Heart left ventricle (tissue), 16 donors: ENCODE results near the gene KSR2. TPM values are rescaled to one million over a fixed set of nuclear protein-coding genes. Genes with fewer than 3 reads are reported as not detected.

Source experiments
- ATAC-seq, 4 donors: fragments of 200-7000 bp; cut with Tn5 transposase; one replicate each; pipeline ENCODE4 v1.9.1; 2020 to 2022; ENCODE audit warnings: moderate library complexity in 4 of 4, mild to moderate bottlenecking in 3 of 4, moderate number of reproducible peaks in 1 of 4
- DNase-seq, 5 donors: peaks; one replicate each; pipeline ENCODE4 v3.0.0-alpha.2; 2020
- H3K27ac ChIP-seq, 12 donors: fragments of 200-600 bp; sonication (generic) in 4 of 12; one replicate each; pipeline versions ENCODE4 v1.5.0 to v1.8.0; 2016 to 2022; ENCODE audit warnings: mild to moderate bottlenecking in 2 of 12
- H3K27me3 ChIP-seq, 9 donors: fragments of 200-600 bp; sonication (generic) in 2 of 9; one replicate each; pipeline versions ENCODE4 v1.5.1 to v1.8.0; 2016 to 2022; ENCODE audit warnings: mild to moderate bottlenecking in 3 of 9
- H3K36me3 ChIP-seq, 9 donors: fragments of 200-600 bp; sonication (generic) in 2 of 9; one replicate each; pipeline versions ENCODE4 v1.5.0 to v1.8.0; 2018 to 2022; ENCODE audit warnings: mild to moderate bottlenecking in 2 of 9
- H3K4me1 ChIP-seq, 12 donors: fragments of 200-600 bp; sonication (generic) in 4 of 12; one replicate each; pipeline versions ENCODE4 v1.5.0 to v1.8.0; 2016 to 2022; ENCODE audit warnings: mild to moderate bottlenecking in 3 of 12
- H3K4me3 ChIP-seq, 12 donors: fragments of 200-600 bp; sonication (generic) in 4 of 12; one replicate each; pipeline versions ENCODE4 v1.5.0 to v1.8.0; 2017 to 2022; ENCODE audit warnings: mild to moderate bottlenecking in 9 of 12, moderate library complexity in 4 of 12
- H3K9me3 ChIP-seq, 12 donors: fragments of 200-600 bp; sonication (generic) in 4 of 12; one replicate each; pipeline versions ENCODE4 v1.5.0 to v1.8.0; 2016 to 2022; ENCODE audit warnings: mild to moderate bottlenecking in 1 of 12
- POLR2A ChIP-seq, 2 donors: fragments of 450-650 bp; IDR thresholded peaks; one replicate each; pipeline ENCODE4 v1.6.1; 2017; ENCODE audit warnings: antibody characterized with exemption in 2 of 2, mild to moderate bottlenecking in 2 of 2, moderate library complexity in 2 of 2
- WGBS, 4 donors: extraction: QIAGEN DNeasy Blood & Tissue Kit in 2 of 4; methylation state at CpG; one replicate each; pipeline versions ENCODE4 v1.1.5 to v1.1.7; 2013 to 2018; 5-methylcytosine and 5-hydroxymethylcytosine counted together
- intact Hi-C, 10 donors: fragments of 100-400 bp; cut with DNase I; formaldehyde crosslinking; loops; one replicate each; pipeline versions ENCODE4 v1.11.1 to v1.14.2; 2022
- polyA plus RNA-seq, 2 donors: library from polyadenylated mRNA; stranded (reverse); fragments of 200-250 nt; gene quantifications; one replicate each; pipeline ENCODE4 v1.2.3, GENCODE V29; 2013
- total RNA-seq, 9 donors: library from RNA; depleted of rRNA in 2 of 9; stranded (reverse); fragments of >200 nt in 2 of 9; fragmentation: NEBNext Ultra II Directional in 3 of 9; extraction: Animal tissue kit (Norgen Biotek cat#: 25700) in 3 of 9; gene quantifications; one replicate each; pipeline versions ENCODE4 v1.1.0 to v1.2.4, GENCODE V29; 2016 to 2023
- TF ChIP-seq, protein P1 (sequence below), 12 donors: fragments of 200-600 bp; sonication (generic) in 4 of 12; IDR thresholded peaks; one replicate each; pipeline versions ENCODE4 v1.5.0 to v1.8.0; 2018 to 2022; ENCODE audit warnings: antibody characterized with exemption in 12 of 12, mild to moderate bottlenecking in 5 of 12
- donor health status: ischemic (EF 13 %, LVEDD 7.1; RV severe dilation, severe dysfunction).
- donor health status: healthy with polysubstance abuse.
- donor health status: DM: no; HTN: yes; CAD: no.
- donor health status: DM: no; HTN: no; CAD: no.
- donor health status: ischemic (EF 25% LVEDD 6.9; RV normal size, moderate dysfunction).
- donor health status: ischemic (EF 25% LVEDD 5.7; RV mildly dilated, moderate dysfunction).
- donor health status: healthy.
- donor health status: DM: yes; HTN: yes; CAD: no.
- donor health status: ischemic (EF 35%, LVEDD 5.7; RV mildly dilated, moderate dysfunction).
- donor health status: nonischemic (EF 11% LVEDD 7.7; RV severe dilation, severe dysfunction).
- donor health status: DM: yes; HTN: yes; CAD: no.
- donor health status: PGD.
- donor health status: ischemic (EF 29% LVEDD 5.4; RV normal size, mild dysfunction).
- donor health status: nonischemic (EF 23%, LVEDD 6.1; RV moderate dilation, normal function).

The KSR2 gene
- total and polyA plus RNA-seq, 11 donors = under 0.01 to 0.02 (median 0.02) TPM; not detected in 8

DNA sequence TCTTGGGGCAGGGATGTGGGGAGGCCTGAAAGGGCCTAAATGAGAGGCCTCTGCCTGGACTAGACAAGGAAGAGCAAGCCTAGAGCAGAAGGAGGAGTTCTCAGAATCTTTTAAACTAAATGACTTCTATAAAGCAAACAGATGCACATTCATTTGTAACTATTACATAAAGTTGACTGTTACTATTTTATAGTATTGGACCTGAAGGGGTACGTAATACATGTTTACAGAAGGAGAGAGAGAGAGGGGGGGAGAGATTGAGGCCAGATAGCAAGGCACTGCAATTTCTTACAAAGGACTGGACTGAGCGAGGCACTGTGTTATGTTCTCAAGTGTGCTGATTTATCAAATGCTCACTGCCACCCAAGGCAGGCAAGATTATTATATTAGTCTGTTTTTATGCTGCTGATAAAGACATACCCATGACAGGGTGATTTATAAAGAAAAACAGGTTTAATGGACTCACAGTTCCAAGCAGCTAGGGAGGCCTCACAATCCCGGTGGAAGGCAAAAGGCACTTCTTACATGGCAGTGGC, 391.6 kb downstream of the KSR2 start:
- intact Hi-C loops = no loop called here
- peaks cover 0 to 10% (median 0%) of the 10 kb centered on the region in 12 donors for H3K4me1 ChIP-seq
- H3K27me3 ChIP-seq = peaks cover 0 to 13% (median 0%) of the 10 kb centered on the region in 9 donors
- WGBS, 4 donors = 64 to 80% (median 76%) methylated on average over 3 of the region's 3 CpGs
- TF ChIP-seq, protein P1, sequence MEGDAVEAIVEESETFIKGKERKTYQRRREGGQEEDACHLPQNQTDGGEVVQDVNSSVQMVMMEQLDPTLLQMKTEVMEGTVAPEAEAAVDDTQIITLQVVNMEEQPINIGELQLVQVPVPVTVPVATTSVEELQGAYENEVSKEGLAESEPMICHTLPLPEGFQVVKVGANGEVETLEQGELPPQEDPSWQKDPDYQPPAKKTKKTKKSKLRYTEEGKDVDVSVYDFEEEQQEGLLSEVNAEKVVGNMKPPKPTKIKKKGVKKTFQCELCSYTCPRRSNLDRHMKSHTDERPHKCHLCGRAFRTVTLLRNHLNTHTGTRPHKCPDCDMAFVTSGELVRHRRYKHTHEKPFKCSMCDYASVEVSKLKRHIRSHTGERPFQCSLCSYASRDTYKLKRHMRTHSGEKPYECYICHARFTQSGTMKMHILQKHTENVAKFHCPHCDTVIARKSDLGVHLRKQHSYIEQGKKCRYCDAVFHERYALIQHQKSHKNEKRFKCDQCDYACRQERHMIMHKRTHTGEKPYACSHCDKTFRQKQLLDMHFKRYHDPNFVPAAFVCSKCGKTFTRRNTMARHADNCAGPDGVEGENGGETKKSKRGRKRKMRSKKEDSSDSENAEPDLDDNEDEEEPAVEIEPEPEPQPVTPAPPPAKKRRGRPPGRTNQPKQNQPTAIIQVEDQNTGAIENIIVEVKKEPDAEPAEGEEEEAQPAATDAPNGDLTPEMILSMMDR (IDR thresholded peaks at IDR 0.05) = no peak
- TF ChIP-seq POLR2A (IDR thresholded peaks at IDR 0.05) = no peak
- DNase-seq (no peak), ATAC-seq (no peak)
- no peak overlapping the region for H3K4me3 ChIP-seq
- no peaks in the 10 kb centered on the region for H3K9me3 ChIP-seq
- H3K27ac ChIP-seq = no peak overlapping the region
- no peaks in the 10 kb centered on the region for H3K36me3 ChIP-seq

DNA sequence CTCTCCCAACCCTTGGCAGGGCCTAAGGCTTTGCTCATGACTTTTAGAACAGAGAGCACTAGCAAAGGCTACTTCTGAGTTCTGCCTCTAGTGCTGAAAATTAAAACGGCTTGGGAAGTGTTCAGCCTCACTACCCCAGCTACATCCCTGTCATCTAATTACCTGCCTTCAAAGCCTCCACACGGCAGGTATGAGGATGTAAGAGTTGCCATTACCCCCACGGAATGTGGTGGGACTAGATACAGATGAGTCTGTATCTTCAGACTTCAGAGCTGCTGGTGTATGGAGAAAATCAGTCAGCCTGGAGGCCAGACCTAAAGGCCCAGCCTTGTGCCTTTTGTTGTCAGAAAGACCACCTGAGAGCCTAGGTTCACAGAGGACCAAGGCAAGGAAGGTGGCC, 392.7 kb downstream of the KSR2 start:
- WGBS, 4 donors = 57 to 88% (median 77%) methylated on average over 1 to 3 of the region's 3 CpGs
- TF ChIP-seq, protein P1 (IDR thresholded peaks at IDR 0.05) = no peak
- no peak for TF ChIP-seq POLR2A (IDR thresholded peaks at IDR 0.05)
- intact Hi-C loops = no loop called here

DNA sequence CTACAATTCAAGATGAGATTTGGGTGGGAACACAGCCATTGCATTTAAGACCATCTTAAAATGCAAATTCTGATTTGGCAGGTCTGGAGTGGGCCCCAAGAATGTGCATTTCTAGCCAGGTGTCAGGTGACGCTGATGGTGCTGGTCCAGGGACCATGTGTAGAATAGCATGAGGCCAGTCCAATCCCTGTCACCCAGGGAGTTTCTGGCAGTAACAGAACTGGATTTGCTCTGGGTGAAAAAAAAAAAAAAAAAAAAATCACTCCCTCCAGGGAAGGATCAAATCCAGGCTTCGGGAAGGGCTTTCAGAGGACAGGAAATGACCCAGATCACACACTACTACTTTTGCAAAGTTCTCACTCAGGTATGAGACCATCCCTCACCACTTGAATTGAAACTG, 394.1 kb downstream of the KSR2 start:
- Histone ChIP-seq H3K4me3 (no peak overlapping the region), H3K36me3 (no peaks in the 10 kb centered on the region), H3K27ac (no peak overlapping the region), H3K9me3 (no peaks in the 10 kb centered on the region), H3K27me3 (peaks cover 0 to 13% (median 0%) of the 10 kb centered on the region in 9 donors), H3K4me1 (peaks cover 0 to 2% (median 0%) of the 10 kb centered on the region in 12 donors)
- WGBS, 4 donors = 68 to 77% (median 73%) methylated on average over 2 of the region's 2 CpGs
- DNase-seq (no peak), ATAC-seq (no peak)
- TF ChIP-seq, protein P1 (IDR thresholded peaks at IDR 0.05) = no peak
- TF ChIP-seq POLR2A (IDR thresholded peaks at IDR 0.05) = no peak
- intact Hi-C loops = no loop called here

More for the DNA sequence above, 392.7 kb downstream of the KSR2 start:
- no peak overlapping the region for H3K4me3 ChIP-seq
- no peak overlapping the region for H3K27ac ChIP-seq
- H3K36me3 ChIP-seq = no peaks in the 10 kb centered on the region
- H3K9me3 ChIP-seq = no peaks in the 10 kb centered on the region
- DNase-seq = no peak
- no peak for ATAC-seq
- H3K4me1 ChIP-seq = peaks cover 0 to 10% (median 0%) of the 10 kb centered on the region in 12 donors
- H3K27me3 ChIP-seq = peaks cover 0 to 14% (median 0%) of the 10 kb centered on the region in 9 donors

DNA sequence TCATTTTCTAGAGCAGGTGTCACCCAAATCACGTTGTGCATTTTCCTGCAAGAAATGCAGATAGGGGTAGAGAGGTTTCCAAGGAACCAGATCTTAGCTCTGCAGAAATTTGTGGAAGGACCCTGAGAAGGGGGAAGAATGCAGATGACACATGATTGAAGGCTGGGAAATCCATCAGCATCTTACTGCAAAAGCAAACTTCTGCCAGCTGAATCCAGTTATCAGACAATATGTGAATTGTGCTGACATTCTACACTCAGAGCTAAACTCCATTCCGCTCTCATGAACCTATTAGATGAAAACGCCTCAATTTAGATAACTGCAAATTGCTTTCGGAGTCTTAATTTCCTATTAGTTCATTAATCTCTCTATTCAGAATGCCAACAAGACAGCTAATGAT, 396.0 kb downstream of the KSR2 start:
- H3K4me1 ChIP-seq = no peaks in the 10 kb centered on the region
- no peaks in the 10 kb centered on the region for H3K36me3 ChIP-seq
- intact Hi-C loops = no loop called here
- H3K9me3 ChIP-seq = no peaks in the 10 kb centered on the region
- no peak for ATAC-seq
- TF ChIP-seq, protein P1 (IDR thresholded peaks at IDR 0.05) = no peak
- no peak for TF ChIP-seq POLR2A (IDR thresholded peaks at IDR 0.05)
- 65 to 74% (median 69%) methylated on average over 4 of the region's 4 CpGs for WGBS, 4 donors
- H3K27ac ChIP-seq = no peak overlapping the region
- H3K27me3 ChIP-seq = peaks cover 0 to 19% (median 0%) of the 10 kb centered on the region in 9 donors
- no peak overlapping the region for H3K4me3 ChIP-seq
- no peak for DNase-seq
